Hippocampal formation (tissue), 2 donors: ENCODE data around the gene ZNF76.
"Not testable (repeated sequence)": the region's sequence is repeated elsewhere in the genome, so short reads cannot be mapped to it uniquely, and the experiment has no call there.

Source experiments
- DNase-seq, 2 donors: peaks; one replicate each; lab custom pipeline; 2025; lab: John Stamatoyannopoulos, UW

Gene ZNF76

GRCh38 chr6:35300848-35301247 is 41.3 kb downstream of the ZNF76 start:
- DNase-seq, result no peak

GRCh38 chr6:35302604-35303241 is 43.2 kb downstream of the ZNF76 start:
- peak in 1 of 2 donors; percentile 18 for DNase-seq

DNA sequence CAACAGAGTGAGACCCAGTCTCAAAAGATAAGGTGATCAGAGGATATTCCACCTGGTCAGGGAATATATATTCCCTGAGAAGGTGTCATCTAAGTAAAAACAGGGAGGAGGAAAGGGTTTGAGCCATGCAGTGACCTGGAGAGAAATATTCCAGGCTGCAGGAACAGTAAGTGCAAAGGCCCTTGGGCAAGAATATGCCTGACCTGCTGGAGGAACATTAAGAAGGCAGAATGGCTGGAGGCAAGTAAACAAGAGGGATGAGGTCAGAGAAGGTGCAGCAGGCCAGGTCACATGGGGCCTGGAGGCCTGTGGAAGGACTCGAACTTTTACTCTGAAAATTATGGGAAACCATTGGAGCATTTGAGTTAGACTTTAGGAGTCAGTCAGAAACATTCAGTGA is 44.8 kb downstream of the ZNF76 start:
- no peak for DNase-seq

DNA sequence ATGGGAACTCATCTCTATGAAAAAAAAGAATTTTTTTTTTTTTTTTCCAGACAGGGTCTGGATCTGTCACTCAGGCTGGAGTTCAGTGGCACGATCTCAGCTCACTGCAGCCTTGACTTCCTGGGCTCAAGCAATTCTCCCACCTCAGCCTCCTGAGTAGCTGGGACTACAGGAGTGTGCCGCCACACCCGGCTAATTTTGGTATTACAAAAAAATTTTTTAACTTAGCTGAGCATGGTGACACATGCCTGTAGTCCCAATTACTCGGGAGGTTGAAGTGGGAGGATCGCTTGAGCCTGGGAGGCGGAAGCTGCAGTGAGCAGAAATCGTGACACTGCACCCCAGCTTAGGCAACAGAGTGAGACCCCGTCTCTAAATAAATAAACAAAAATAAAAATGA is 45.6 kb downstream of the ZNF76 start:
- no peak for DNase-seq

DNA sequence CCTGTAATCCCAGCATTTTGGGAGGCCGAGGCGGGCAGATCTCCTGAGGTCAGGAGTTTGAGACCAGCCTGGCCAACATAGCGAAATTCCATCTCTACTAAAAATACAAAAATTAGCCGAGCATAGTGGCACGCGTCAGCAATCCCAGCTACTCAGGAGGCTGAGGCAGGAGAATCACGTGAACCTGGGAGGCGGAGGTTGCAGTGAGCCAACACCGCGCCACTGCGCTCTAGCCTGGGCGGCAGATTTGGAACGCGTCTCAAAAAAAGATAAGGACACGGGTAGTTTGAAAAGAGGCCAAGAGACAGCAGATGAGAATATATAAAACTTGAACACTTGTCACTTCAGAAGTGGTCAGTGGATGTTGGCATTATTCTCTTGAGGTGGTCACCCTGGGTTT is 47.6 kb downstream of the ZNF76 start:
- not testable (repeated sequence) for DNase-seq

GRCh38 chr6:35308543-35308942 is 49.0 kb downstream of the ZNF76 start:
- DNase-seq, result not testable (repeated sequence)

DNA sequence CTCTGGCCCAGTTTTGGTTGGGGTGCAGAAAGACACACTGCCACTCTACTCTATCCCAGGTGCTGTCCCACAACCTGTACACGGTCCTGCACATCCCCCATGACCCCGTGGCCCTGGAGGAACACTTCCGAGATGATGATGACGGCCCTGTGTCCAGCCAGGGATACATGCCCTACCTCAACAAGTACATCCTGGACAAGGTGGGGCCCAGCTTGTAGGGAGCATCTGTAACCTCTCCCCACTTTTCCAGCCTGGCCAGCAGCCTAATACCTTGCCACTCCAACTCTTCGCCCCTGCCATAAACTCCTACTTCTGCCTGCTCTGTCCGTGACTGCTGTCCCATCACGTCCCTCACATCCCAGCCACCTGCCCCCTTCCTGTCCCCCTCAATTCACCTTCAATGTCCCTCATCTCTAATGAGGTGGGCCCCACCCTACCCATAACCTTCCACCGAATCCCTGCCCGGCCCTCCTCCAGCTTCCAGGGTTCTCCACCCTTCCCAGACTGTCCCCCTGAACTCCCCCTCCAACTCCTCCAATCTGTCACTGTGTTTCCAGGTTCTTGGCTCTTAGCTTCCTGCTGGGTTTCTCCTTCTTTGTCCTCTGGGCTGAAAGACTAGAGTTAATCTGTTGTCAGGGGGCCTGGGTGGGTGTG is 50.2 kb downstream of the ZNF76 start:
- no peak for DNase-seq

- DNase-seq, result no peak
Observed at GRCh38 chr6:35310265-35310831, 50.8 kb downstream of the ZNF76 start.

GRCh38 chr6:35311390-35312075 is 52.0 kb downstream of the ZNF76 start:
- no peak for DNase-seq

- no peak for DNase-seq
Observed at GRCh38 chr6:35312076-35312800, 52.7 kb downstream of the ZNF76 start.

DNA sequence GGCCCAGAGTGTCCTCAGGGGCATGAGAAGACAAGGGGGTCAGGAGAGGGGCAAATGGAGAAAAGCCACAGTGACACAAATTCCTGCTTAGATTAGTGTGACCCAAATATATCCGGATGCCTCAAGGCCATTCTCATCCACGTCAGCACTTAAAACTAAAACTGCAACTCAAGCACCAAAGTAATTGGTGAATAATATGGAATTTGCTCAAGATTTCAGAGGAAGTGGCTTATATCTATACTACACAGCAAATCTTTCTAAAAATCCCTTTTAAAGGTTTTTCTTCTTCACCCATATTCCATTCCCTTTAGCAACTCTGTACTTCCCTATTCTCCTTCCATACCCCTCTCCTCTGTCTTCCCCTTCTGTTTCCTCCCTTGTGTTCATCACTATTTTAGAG is 53.3 kb downstream of the ZNF76 start:
- no peak for DNase-seq

DNA sequence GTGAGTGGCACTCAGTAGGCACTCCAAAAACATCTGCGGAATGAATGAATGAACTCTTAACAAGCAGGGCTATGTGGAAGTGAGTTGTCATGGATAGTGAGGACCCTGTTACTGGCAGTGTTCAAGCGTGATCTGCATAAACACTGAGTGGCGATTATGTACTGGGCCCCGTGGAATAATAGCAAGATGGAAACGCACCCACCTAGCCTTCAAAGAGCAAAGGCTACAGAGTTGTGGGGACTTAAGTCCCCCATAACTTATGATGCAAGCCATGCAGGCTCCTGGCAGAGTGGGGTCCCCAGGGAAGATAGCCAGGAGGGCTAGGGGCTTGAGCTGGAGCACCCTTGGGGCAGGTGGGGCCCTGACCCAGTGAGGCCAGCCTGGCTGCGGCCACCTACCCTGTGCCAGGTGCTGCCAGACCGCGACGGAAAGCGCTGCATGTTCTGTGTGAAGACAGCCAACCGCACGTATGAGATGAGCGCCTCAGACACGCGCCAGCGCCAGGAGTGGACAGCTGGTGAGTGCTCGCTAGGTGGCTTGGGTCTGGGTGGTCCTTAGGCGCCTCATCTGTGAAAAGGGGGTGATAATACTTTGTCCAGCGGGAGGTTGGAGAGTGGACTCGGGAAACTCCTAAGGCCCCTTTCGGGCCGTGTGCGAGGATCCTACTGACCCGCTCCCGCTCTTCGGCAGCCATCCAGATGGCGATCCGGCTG is 58.1 kb downstream of the ZNF76 start:
- DNase-seq, result no peak

- peak; percentile 54 to 73 for DNase-seq
Observed at GRCh38 chr6:35318196-35319171, 58.9 kb downstream of the ZNF76 start.

- DNase-seq, result no peak
Observed at GRCh38 chr6:35319346-35320030, 60.0 kb downstream of the ZNF76 start.

- DNase-seq, result no peak
Observed at GRCh38 chr6:35320031-35320410, 60.5 kb downstream of the ZNF76 start.

GRCh38 chr6:35321091-35321490 is 61.6 kb downstream of the ZNF76 start:
- no peak for DNase-seq

DNA sequence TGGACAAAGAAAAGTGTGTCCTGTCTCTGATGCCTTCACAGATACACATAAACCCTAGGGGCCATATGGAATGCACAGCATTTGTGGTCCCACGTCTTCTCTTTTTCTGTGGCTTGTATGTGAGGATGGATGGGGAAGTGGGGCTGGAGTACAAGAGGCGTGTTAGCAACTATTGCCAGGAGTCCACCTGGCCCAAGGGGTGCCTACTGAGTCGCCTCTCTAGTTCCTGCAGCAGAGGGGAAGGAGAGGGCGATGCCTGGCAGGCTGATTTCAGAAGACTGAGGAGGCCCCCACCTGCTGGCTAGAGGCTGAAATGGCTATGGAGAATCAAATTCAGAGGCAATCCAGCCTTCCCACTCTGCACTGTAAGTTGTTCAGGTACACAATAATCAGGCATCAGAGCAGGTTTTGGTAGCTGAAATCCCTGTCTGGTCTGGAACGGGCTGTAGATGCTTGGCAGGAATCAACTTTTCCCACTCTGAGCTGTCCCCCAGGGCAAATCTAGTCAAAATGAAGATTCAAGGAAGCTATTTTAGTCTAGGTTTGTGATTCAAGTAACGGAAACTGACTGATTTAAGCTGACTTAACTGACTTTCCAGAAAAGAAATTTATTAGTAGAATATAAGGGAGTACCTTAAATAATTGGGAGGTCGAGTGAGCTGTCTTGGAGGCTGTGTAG is 68.0 kb downstream of the ZNF76 start:
- DNase-seq, result peak in 1 of 2 donors; percentile 15

- no peak for DNase-seq
Observed at GRCh38 chr6:35328108-35328723, 68.7 kb downstream of the ZNF76 start.

DNA sequence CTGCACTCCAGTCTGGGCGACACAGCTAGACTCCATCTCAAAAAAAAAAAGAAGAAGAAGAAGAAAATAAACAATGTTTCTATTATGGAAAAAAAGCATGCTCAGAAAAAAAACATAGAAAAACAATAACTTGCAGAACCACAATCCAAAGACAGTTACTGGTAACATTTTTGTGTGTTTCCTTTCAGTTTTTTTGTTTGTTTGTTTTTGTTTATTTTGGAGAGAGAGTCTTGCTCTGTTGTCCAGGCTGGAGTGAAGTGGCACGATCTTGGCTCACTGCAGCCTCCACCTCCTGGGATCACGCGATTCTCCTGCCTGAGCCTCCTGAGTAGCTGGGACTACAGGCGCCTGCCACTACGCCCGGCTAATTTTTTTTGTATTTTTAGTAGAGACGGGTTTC is 69.4 kb downstream of the ZNF76 start:
- not testable (repeated sequence) for DNase-seq
